Kidney capillary endothelial cell (primary cell): Measurements from ENCODE around the gene NECAB2.
"Not testable (repeated sequence)": the region's sequence is repeated elsewhere in the genome, so short reads cannot be mapped to it uniquely, and the experiment has no call there.

Experiments used
- DNase-seq: peaks from one replicate; pipeline ENCODE4 v3.0.0-alpha.2; 2018; ENCODE audit warnings: low spot score

Gene NECAB2

DNA sequence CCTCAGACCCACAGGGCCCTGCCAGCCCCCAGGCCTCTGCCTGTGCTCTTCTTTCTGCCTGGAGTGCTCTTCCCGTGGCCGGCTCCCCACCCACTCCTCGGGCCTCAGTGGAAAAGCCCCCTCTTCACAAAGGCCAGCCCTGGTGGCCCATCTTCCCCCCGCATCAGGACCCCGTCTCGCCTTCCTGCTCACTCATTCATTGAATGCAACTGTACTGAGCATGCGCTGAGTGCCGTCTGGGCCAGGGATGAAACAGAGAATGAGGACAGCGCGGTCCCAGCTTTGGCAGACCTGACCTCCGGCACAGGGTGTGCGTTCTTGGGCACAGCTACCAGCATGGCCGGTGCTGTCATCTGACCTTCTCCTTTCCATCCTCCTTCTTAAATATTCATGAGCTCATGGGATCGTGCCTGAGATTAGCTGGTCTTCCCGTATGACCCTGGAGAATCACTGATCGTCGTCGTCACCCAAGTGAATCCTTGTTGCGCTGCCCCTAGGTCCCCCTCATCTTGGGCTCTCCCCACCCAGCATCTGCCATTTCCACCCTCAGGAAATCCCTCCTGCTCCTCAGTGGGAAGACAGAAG is 31.4 kb upstream of the NECAB2 start:
- no peak for DNase-seq

DNA sequence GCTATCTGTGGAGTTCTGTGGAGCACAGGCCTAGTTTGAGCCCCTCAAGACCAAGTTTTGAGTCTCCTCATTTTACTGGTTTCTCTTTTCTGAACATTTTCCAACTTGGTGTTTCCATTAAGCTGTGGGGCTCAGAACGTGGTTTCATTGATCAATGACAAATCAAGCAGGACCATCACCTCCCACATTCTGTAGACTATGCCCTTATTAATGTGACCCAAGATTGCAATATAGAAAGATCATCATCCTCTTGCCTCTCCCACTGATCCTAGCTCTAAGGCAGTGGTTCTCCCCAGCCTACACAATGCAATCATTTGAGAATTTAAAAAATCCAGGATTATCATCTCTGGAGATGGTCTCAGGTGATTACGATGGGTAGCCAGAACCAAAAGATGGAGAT is 30.8 kb upstream of the NECAB2 start:
- no peak for DNase-seq

DNA sequence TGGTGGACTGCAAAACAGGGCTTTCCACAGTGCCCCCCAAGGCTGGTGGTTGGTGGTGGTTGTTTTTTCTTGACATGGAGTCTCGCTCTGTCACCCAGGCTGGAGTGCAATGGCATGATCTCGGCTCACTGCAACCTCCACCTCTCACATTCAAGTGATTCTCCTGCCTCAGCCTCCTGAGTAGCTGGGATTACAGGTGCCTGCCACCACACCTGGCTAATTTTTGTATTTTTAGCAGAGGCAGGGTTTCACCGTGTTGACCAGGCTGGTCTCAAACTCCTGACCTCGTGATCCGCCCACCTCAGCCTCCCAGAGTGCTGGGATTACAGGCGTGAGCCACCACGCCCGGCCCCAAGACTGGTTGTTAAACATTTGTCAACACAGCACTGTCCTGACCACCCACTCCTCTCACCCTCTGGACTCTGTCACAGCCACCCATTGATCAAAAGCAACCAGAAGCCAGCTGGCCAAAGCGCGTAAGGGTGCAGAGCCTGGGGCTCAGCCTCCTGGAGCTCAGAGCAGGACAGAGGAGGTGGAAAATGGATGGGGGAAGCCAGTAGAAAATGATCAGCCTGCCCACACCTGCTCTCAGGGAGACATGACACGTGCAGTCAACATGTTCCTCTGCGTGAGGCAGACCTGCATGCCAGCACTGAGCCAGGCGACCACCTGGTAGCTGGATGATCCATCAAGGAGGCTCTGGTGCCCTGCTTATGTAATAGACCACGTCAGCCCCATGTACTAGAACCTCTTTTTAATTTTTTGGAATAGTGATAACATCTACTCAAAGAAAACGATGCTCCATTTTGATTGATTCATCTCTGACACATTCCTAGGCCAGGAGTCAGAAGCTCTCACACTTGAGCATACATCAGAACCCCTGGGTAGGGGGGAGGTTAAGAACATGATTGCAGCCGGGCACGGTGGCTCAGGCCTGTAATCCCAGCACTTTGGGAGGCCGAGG is 29.8 kb upstream of the NECAB2 start:
- no peak for DNase-seq

GRCh38 chr16:83939266-83939855 is 28.7 kb upstream of the NECAB2 start:
- DNase-seq: peak; percentile 22

GRCh38 chr16:83940119-83940518 is 27.9 kb upstream of the NECAB2 start:
- no peak for DNase-seq

DNA sequence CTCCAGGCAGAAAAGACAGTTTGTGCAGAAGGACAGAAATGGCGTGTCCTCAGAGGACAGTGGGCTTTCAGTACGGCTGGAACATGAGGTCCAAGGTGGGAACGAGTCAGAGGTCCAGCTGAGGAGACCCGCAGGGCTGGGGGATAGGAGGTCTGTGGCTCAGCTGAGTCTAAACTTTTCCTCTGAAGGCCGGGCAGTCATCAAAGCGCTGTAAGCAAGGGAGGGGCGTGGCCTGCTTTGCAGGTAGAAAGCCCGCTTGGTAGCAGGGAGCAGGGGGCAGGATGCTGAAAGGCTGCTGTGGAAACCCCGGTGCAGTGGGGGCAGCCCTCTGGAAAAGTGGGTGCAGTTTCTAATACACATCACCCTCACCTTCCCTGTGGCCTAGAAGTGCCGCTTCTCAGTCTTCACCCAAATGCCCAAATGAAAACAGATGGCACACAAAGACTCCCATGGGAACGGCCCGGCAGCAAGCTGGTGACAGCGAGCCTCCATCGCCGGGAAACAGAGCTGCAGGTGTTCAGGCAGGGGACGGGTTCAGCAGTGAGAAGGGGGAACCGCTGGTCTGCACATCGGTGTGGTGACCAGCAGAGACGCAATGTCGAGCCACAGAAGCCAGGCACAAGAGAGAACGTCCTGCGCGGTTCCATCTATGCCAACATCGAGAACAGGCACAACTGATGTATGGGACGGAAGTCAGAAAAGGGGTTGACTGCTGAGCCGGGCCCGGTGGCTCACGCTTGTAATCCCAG is 27.2 kb upstream of the NECAB2 start:
- DNase-seq: no peak

DNA sequence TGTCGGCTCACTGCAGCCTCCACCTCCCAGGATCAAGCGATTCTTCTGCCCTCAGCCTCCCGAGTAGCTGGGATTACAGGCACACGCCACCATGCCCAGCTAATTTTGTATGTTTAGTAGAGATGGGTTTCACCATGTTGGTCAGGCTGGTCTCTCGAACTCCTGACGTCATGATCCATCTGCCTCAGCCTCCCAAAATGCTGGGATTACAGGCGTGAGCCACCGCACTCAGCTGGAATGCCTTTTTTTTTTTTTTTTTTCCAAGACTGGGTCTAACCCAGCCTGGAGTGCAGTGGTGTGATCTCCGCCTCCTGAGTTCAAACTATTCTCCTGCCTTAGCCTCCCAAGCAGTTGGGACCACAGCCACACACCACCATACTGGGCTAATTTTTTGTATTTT is 26.5 kb upstream of the NECAB2 start:
- not testable (repeated sequence) for DNase-seq

DNA sequence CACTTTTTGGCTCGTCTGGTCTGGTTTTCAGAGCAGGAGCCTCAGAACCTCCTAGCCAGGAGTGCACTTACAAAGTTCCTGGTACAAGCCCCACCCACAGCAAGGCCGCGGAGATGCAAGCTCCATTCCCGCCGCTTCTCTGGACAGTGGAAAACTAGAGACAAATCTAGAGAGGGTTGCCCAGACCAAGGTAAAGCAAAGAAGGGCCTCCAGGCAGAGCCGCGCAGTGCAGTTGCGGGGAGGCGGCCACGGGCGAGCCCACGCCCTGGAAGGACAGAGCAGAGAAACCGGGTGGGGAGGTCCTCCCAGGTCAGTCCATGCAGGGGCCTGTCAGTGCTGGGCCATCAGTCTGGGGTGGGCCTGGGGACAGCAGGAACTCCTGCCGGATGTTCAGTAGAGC is 26.0 kb upstream of the NECAB2 start:
- no peak for DNase-seq

DNA sequence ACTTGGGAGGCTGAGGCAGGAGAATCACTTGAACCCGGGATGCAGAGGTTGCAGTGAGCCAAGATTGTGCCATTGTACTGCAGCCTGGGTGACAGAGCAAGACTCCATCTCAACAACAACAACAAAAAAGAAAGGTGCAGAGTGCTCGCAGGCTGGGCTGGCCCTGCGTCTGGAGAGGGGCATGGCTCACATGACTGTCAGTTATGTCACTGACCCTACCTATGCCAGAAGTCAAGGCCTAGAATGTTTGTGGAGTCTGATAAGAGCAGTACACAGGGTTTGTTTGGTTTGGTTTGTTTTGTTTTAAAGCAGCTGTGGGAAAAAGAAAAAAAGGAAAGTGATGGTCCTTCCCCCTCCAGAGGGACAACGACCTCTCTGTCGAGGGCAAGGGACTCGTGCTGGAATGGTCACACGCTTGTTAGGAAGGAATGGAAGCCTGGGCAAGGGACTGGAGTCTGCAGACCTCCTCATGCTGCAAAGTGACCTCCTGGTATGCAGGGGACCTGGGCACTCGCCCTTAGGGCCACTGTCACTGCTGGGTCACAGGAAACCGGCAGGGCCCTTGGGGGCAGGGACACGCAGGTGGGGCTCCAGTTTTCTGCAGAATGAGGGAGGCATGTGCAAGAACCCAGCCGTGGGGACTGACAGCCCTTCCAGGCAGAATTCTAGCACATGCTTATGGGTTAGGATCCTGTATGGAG is 25.1 kb upstream of the NECAB2 start:
- DNase-seq: no peak

GRCh38 chr16:83943516-83944050 is 24.5 kb upstream of the NECAB2 start:
- no peak for DNase-seq

DNA sequence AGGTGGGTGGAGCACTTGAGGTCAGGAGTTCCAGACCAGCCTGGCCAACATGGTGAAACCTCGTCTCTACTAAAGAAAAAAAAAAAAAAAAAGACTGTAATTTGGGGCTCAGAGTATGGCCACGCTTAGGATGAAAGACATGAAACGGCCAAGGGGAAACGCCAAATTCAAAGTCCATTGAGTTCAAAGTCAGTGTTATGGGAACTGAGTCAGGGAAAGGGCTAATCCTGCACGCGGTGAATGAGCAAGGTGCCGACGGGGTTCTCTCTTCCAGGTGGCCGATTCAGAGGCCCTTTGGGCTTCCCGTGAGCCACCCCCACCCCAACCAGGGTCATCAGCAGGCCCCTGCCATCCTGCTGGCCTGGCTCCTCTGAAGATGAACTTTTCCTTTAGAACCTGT is 22.5 kb upstream of the NECAB2 start:
- DNase-seq: no peak

DNA sequence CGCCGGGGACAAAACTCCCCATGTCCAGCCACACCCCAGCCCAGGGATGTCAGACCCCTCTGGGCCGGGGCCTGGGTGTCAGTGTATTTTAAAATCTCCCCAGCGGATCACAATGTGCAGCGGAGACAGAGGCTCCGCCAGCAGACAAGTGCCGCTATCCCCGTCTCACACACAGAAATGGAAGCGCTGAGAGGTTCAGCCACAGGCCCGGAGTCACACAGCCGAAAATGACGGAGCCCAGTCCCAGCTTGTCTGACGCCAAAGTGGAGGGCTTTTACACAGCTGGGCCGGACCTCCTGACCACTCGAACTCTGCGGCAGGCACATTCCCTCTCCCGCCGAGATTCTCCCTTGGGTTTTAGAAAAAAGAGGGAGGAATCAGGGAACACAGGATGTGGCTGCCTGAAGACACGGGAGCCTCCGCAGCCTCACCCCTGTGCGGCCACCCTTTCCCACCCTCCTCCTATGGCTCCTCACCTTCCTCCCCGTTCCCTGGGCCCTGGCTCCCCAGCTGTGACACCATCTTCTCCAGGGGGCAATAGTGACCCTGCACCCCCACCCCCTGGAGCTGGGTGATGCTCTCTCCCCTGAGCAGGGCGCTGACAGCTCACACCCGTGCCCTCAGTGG is 21.8 kb upstream of the NECAB2 start:
- DNase-seq: no peak

GRCh38 chr16:83946781-83947566 is 21.1 kb upstream of the NECAB2 start:
- no peak for DNase-seq

- no peak for DNase-seq
Observed at GRCh38 chr16:83947642-83948234, 20.3 kb upstream of the NECAB2 start.

- no peak for DNase-seq
Observed at GRCh38 chr16:83948914-83949723, 18.9 kb upstream of the NECAB2 start.

- no peak for DNase-seq
Observed at GRCh38 chr16:83949724-83950001, 18.4 kb upstream of the NECAB2 start.

GRCh38 chr16:83950862-83951399 is 17.1 kb upstream of the NECAB2 start:
- DNase-seq: not testable (repeated sequence)

GRCh38 chr16:83951544-83951943 is 16.5 kb upstream of the NECAB2 start:
- DNase-seq: no peak

GRCh38 chr16:83952587-83952939 is 15.5 kb upstream of the NECAB2 start:
- no peak for DNase-seq
